Measurements from ENCODE around the gene MARCHF9.

DNA sequence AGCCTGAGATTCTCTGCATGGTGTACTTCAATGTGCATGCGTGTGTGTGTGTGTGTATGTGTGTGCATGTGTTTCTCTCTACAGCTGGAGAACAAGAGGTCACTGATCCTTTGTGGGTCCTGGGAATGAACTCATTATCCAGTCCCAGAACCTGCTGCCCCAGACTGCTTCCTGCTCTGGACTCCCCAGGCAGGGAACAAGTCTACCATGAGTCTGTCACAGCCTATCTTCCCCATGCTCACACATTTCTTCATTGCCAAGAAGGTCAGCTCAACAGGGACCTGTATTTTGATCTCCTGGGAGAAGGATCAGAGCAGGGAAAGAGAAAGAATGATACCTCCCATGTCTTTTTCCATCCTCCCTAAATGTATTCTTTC, 13.5 kb upstream of the MARCHF9 start:
- TF ChIP-seq CTCF (IDR thresholded peaks at IDR 0.05) = no peak
- no peak for TF ChIP-seq ZFX (IDR thresholded peaks at IDR 0.05; ENCODE audit: borderline replicate concordance)
